K562 (cell line): ENCODE data around the gene LMNB1. TPM values are rescaled to one million over a fixed set of nuclear protein-coding genes. Genes with fewer than 3 reads are reported as not detected.
A peak's percentile ranks its signal among the peaks of the same experiment; 100 is the strongest.

Source experiments
- BHLHE40 ChIP-seq: IDR thresholded peaks from 2 replicates; pipeline ENCODE4 v1.6.1; 2011; ENCODE audit warnings: low read length, improper control_type of control experiment
- CBX3 ChIP-seq, 2 experiments: IDR thresholded peaks; 1 replicate in 1 of 2; 2 replicates in 1 of 2; pipeline ENCODE4 v1.6.1; 2012; ENCODE audit warnings: inconsistent platforms in 2 of 2, low read length in 2 of 2, borderline replicate concordance in 1 of 2, control low read depth in 1 of 2
- GABPB1 ChIP-seq: sonication (generic); formaldehyde crosslinking; IDR thresholded peaks from 2 replicates; pipeline ENCODE4 v1.8.0; 2022; ENCODE audit warnings: mild to moderate bottlenecking, missing genetic modification reagents
- GATAD2A ChIP-seq: fragments of 450-650 bp; IDR thresholded peaks from 2 replicates; pipeline ENCODE4 v1.6.1; 2017
- SIN3A ChIP-seq, 2 experiments: fragments of 150-350 bp in 1 of 2; IDR thresholded peaks; 2 replicates each; pipeline ENCODE4 v1.6.1; 2011 to 2016; ENCODE audit warnings: borderline replicate concordance in 2 of 2, low read depth in 2 of 2, low read length in 2 of 2, mild to moderate bottlenecking in 2 of 2, moderate library complexity in 2 of 2; ENCODE audit not compliant: control insufficient read depth in 1 of 2
- SRSF7 ChIP-seq: fragments of 200-400 bp; formaldehyde crosslinking; optimal IDR thresholded peaks from 2 replicates; pipeline ENCODE3; 2017; ENCODE audit warnings: mild to moderate bottlenecking, low read depth, low read length
- TCFL5 ChIP-seq: fragments of 250-450 bp; sonication (Bioruptor Pico); conservative IDR thresholded peaks from 2 replicates; pipeline ENCODE4 v1.6.1; 2021; ENCODE audit warnings: mild to moderate bottlenecking, moderate library complexity, matching md5 sums
- TEAD4 ChIP-seq, 2 experiments: sonication (generic) in 1 of 2; formaldehyde crosslinking in 1 of 2; IDR thresholded peaks; 2 replicates each; pipeline versions ENCODE4 v1.6.1 to v1.8.0; 2012 to 2022; ENCODE audit warnings: borderline replicate concordance in 1 of 2, inconsistent platforms in 1 of 2, low read length in 1 of 2, mild to moderate bottlenecking in 1 of 2, missing genetic modification reagents in 1 of 2
- ZNF408 ChIP-seq: fragments of 250-450 bp; sonication (Bioruptor Pico); IDR thresholded peaks from 2 replicates; pipeline ENCODE4 v1.4.0; 2020; ENCODE audit warnings: low read depth, mild to moderate bottlenecking, moderate library complexity
- ZNF551 ChIP-seq: fragments of 250-450 bp; sonication (Bioruptor Pico); IDR thresholded peaks from 2 replicates; pipeline ENCODE4 v1.5.0; 2021; ENCODE audit warnings: mild to moderate bottlenecking, moderate library complexity
- ZSCAN29 ChIP-seq: fragments of 450-650 bp; IDR thresholded peaks from 2 replicates; pipeline ENCODE4 v1.6.1; 2017
- polyA plus RNA-seq, 8 experiments: library from polyadenylated mRNA; depleted of rRNA in 4 of 8; stranded (reverse) in 5 of 8; unstranded in 3 of 8; fragments of >200 nt; fragmentation: Nextera tagmentation in 2 of 8; fragmentation: Illumina TruSeq in 1 of 8; extraction: Ambion mirVana in 2 of 8; extraction: Trizol in 1 of 8; gene quantifications; 2 replicates each; pipeline versions ENCODE4 v1.2.1 to v1.2.3, GENCODE V29; 2011 to 2014; ENCODE audit warnings: inconsistent platforms in 1 of 8, missing spikeins in 1 of 8
- total RNA-seq, 7 experiments: library from RNA; depleted of rRNA in 6 of 7; stranded (reverse); fragments of >200 nt in 6 of 7; fragmentation: Illumina TruSeq in 2 of 7; extraction: Trizol in 2 of 7; gene quantifications; 2 replicates each; pipeline versions ENCODE4 v1.2.1 to v1.2.3, GENCODE V29; 2011 to 2021; ENCODE audit warnings: low replicate concordance in 1 of 7
- TF ChIP-seq, protein P1 (sequence below), 2 experiments: fragments of 450-650 bp; formaldehyde crosslinking in 1 of 2; IDR thresholded peaks; 2 replicates each; pipeline versions ENCODE4 v1.4.0 to v1.6.1; 2014 to 2020; ENCODE audit warnings: mild to moderate bottlenecking in 2 of 2, borderline replicate concordance in 1 of 2, low read depth in 1 of 2
- TF ChIP-seq, protein P2 (sequence below): fragments of 250-450 bp; sonication (Bioruptor Pico); IDR thresholded peaks from 2 replicates; pipeline ENCODE4 v1.4.0; 2020; ENCODE audit warnings: mild to moderate bottlenecking, moderate library complexity, borderline replicate concordance

LMNB1 gene
- total and polyA plus RNA-seq, 9 of the 15 experiments (the other 6 are each of a cell fraction or from before 2014, with no cell fraction given) = 2.8 to 190 (median 131) TPM

GRCh38 chr5:126776499-126777256 lies at the start of gene LMNB1 (continued):
- TF ChIP-seq, protein P1, sequence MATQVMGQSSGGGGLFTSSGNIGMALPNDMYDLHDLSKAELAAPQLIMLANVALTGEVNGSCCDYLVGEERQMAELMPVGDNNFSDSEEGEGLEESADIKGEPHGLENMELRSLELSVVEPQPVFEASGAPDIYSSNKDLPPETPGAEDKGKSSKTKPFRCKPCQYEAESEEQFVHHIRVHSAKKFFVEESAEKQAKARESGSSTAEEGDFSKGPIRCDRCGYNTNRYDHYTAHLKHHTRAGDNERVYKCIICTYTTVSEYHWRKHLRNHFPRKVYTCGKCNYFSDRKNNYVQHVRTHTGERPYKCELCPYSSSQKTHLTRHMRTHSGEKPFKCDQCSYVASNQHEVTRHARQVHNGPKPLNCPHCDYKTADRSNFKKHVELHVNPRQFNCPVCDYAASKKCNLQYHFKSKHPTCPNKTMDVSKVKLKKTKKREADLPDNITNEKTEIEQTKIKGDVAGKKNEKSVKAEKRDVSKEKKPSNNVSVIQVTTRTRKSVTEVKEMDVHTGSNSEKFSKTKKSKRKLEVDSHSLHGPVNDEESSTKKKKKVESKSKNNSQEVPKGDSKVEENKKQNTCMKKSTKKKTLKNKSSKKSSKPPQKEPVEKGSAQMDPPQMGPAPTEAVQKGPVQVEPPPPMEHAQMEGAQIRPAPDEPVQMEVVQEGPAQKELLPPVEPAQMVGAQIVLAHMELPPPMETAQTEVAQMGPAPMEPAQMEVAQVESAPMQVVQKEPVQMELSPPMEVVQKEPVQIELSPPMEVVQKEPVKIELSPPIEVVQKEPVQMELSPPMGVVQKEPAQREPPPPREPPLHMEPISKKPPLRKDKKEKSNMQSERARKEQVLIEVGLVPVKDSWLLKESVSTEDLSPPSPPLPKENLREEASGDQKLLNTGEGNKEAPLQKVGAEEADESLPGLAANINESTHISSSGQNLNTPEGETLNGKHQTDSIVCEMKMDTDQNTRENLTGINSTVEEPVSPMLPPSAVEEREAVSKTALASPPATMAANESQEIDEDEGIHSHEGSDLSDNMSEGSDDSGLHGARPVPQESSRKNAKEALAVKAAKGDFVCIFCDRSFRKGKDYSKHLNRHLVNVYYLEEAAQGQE (IDR thresholded peaks at IDR 0.05; ENCODE audit: borderline replicate concordance) = peak; percentile 86
- TF ChIP-seq, protein P1 (CRISPR knock-in tag; IDR thresholded peaks at IDR 0.05; ENCODE audit: low read depth) = peak; percentile 50; the same call in 1 of the 2 replicates
- TF ChIP-seq CBX3 (IDR thresholded peaks at IDR 0.05; ENCODE audit: borderline replicate concordance in 1 of 2, low read length in 2 of 2) (peak in 1 of 2 experiments; percentile 42; a peak in 1 of 3 replicates), ZSCAN29 (no peak), BHLHE40 (peak; percentile 63; the same call in 1 of the 2 replicates), SIN3A (IDR thresholded peaks at IDR 0.05; ENCODE audit: borderline replicate concordance in 2 of 2, control insufficient read depth in 1 of 2, low read depth in 2 of 2, low read length in 2 of 2) (peak; percentile 18 to 55; a peak in 2 of 4 replicates), TCFL5 (no peak), ZNF408 (no peak), GATAD2A (0 out of 2 replicates have a peak, but pooled peaks have one; percentile 37), TEAD4 (IDR thresholded peaks at IDR 0.05; ENCODE audit: low read length) (no peak; the same call in 1 of the 2 replicates), TEAD4 (CRISPR knock-in tag; IDR thresholded peaks at IDR 0.05; ENCODE audit: borderline replicate concordance) (no peak), ZNF551 (CRISPR knock-in tag) (no peak), SRSF7 (no peak), GABPB1 (no peak)
- TF ChIP-seq, protein P2, sequence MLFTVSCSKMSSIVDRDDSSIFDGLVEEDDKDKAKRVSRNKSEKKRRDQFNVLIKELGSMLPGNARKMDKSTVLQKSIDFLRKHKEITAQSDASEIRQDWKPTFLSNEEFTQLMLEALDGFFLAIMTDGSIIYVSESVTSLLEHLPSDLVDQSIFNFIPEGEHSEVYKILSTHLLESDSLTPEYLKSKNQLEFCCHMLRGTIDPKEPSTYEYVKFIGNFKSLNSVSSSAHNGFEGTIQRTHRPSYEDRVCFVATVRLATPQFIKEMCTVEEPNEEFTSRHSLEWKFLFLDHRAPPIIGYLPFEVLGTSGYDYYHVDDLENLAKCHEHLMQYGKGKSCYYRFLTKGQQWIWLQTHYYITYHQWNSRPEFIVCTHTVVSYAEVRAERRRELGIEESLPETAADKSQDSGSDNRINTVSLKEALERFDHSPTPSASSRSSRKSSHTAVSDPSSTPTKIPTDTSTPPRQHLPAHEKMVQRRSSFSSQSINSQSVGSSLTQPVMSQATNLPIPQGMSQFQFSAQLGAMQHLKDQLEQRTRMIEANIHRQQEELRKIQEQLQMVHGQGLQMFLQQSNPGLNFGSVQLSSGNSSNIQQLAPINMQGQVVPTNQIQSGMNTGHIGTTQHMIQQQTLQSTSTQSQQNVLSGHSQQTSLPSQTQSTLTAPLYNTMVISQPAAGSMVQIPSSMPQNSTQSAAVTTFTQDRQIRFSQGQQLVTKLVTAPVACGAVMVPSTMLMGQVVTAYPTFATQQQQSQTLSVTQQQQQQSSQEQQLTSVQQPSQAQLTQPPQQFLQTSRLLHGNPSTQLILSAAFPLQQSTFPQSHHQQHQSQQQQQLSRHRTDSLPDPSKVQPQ = no peak
